ENCODE measurements around the gene SNRPA1. TPM values are rescaled to one million over a fixed set of nuclear protein-coding genes. Genes with fewer than 3 reads are reported as not detected.

SNRPA1 gene
- total and polyA plus RNA-seq, 2 donors (not counting 1 experiment from before 2014, with no cell fraction given) = 97.7 to 113 TPM

DNA sequence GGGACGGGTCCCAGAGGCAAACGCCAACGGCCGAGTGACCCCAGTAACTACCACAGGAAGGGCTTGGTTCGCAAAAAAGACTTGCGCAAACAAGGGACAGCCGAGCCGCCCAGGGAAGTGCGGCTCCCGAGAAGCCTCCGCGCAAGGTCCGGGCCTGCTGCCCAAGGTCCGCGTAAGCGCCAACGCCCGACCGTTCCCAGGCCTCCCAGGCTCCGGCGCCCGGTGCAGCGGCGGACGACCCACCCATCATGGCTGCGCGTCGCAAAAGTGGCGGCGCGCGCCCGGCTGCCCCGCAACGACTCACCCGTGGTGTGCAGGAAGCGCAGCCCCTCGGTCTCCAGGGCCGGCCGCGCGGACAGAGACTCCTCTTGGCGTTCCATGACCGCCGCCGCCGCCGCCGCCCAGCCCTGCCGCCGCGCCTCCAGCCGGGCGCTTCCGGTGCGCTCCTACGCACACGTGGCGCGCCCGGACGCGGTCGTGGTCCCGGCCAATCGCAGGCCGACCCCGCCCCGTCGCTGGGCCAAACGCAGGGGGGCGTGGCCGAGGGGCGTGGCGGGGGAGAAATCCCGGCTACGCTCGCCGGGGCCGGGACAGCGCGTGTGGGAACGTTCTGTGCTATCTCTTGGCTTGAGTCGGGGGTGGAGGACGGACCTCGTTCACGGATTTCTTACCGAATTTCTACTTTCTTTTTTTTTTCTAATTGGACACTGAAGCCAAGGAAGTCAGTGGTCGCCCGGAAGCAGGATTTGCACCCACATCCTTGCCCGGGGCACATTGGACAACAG is 17.8 kb downstream of the SNRPA1 start, which contains the start of gene SELENOS:
SELENOS (minus strand) TSS at position 448 of the 785 bp plus-strand sequence; CDS start at position 380, 68 bp downstream.
- Histone ChIP-seq H3K4me2 (replicated peaks; ENCODE audit: low read depth, low read length, poor library complexity, severe bottlenecking) (peak within 1 kb of the TSS; percentile 76), H3K9me3 (ENCODE audit: control extremely low read depth in 1 of 3, control insufficient read depth in 2 of 3, insufficient read depth in 1 of 3, low read length in 2 of 3) (no peaks in the 10 kb centered on the region), H3K79me2 (ENCODE audit: control insufficient read depth, insufficient read depth, low read length) (peaks cover 19% of the 10 kb centered on the region), H3K4me3 (ENCODE audit: control extremely low read depth in 1 of 5, extremely low read depth in 1 of 5, insufficient read depth in 1 of 5, low read depth in 2 of 5, low read length in 4 of 5) (peak within 1 kb of the TSS; percentile 68 to 96 (median 84)), H3K27me3 (replicated peaks in 1 of 4; ENCODE audit: control extremely low read depth in 1 of 4, control insufficient read depth in 3 of 4, insufficient read depth in 4 of 4, low read length in 3 of 4) (no peaks in the 10 kb centered on the region), H4K20me1 (ENCODE audit: control insufficient read depth, insufficient read depth, low read length, poor library complexity, severe bottlenecking) (no peaks in the 10 kb centered on the region), H3K4me1 (ENCODE audit: control insufficient read depth in 2 of 2, insufficient read depth in 2 of 2, low read length in 2 of 2) (peaks cover 10 to 20% of the 10 kb centered on the region in 2 donors), H3K9ac (ENCODE audit: low read length) (peak within 1 kb of the TSS; percentile 81), H3K36me3 (replicated peaks in 1 of 2; ENCODE audit: control extremely low read depth in 1 of 2, control insufficient read depth in 1 of 2, extremely low read depth in 1 of 2, insufficient read depth in 2 of 2, low read length in 1 of 2) (peaks cover 7 to 48% of the 10 kb centered on the region in 2 experiments), H2AFZ (ENCODE audit: insufficient read depth, low read depth, low read length, poor library complexity, severe bottlenecking) (peak within 1 kb of the TSS; percentile 89), H3K27ac (ENCODE audit: low read length in 2 of 2) (peak within 1 kb of the TSS; percentile 39 to 85)
- DNase-seq = peak; percentile 91
- H3K9me3 Mint-ChIP-seq (ENCODE audit: insufficient read depth) = no peaks in the 10 kb centered on the region
- peak; percentile 97 for ATAC-seq (ENCODE audit: low read depth)
- ChIA-PET POLR2A (no interaction called here), CTCF (interaction anchor here (1.2 to 4.3 kb wide), 5 partner anchors 9 to 269 kb away, joined by 4 to 19 read pairs (median 7); partner anchors contain the start of gene SNRPA1)
- WGBS (ENCODE audit: insufficient coverage) = under 1% methylated on average over 87 of the region's 91 CpGs
- H3K27me3 Mint-ChIP-seq = no peaks in the 10 kb centered on the region
- peak within 1 kb of the TSS; percentile 96 for H3K4me3 Mint-ChIP-seq
- intact Hi-C loops (cut with micrococcal nuclease) = loop anchor here (1.0 kb wide), 3 partner anchors 17 to 189 kb away; partner anchors contain the start of gene CHSY1
- peaks cover 12% of the 10 kb centered on the region for H3K4me1 Mint-ChIP-seq
- H3K27ac Mint-ChIP-seq = peak within 1 kb of the TSS; percentile 84
- TF ChIP-seq, protein P1, sequence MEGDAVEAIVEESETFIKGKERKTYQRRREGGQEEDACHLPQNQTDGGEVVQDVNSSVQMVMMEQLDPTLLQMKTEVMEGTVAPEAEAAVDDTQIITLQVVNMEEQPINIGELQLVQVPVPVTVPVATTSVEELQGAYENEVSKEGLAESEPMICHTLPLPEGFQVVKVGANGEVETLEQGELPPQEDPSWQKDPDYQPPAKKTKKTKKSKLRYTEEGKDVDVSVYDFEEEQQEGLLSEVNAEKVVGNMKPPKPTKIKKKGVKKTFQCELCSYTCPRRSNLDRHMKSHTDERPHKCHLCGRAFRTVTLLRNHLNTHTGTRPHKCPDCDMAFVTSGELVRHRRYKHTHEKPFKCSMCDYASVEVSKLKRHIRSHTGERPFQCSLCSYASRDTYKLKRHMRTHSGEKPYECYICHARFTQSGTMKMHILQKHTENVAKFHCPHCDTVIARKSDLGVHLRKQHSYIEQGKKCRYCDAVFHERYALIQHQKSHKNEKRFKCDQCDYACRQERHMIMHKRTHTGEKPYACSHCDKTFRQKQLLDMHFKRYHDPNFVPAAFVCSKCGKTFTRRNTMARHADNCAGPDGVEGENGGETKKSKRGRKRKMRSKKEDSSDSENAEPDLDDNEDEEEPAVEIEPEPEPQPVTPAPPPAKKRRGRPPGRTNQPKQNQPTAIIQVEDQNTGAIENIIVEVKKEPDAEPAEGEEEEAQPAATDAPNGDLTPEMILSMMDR (IDR thresholded peaks at IDR 0.05) = no peak
- no peak for TF ChIP-seq EZH2 (IDR thresholded peaks at IDR 0.05; ENCODE audit: borderline replicate concordance, insufficient read depth, low read depth, low read length, poor library complexity, severe bottlenecking)

Data from B cell (primary cell).